Measurements from ENCODE around the gene FSTL1. TPM values are rescaled to one million over a fixed set of nuclear protein-coding genes. Genes with fewer than 3 reads are reported as not detected.

The FSTL1 gene
- total RNA-seq, 1 experiment from 2014 or later = 20.7 TPM

DNA sequence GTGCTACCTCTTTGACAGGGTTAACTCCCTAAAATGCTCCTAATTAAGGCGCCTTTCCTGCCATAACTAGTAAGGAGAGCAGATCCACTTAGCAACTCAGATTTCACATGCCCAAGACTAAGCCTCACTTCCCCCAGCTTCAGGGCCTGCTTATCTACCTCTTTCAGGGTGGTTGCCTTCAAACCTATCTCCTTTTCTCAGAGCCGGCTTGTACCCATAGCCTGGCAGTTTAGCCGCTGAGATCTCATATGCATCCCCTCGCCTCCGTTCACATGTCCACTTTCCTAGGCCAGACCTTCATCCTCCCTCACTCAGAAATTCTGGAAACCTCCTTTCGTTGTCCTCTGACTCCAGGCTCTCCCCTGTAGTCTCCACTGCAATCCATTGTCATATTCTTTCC is 1.0 kb upstream of the FSTL1 start:
- ChIA-PET CTCF (no interaction called here), RAD21 (ENCODE audit: low non-redundant PET in 1 of 2, low total read pairs in 2 of 2, uncharacterized antibody in 2 of 2, unreplicated experiment in 2 of 2) (no interaction called here), POLR2A (no interaction called here)
- DNase-seq (ENCODE audit: low read depth, low spot score) (no peak), ATAC-seq (no peak)
- Histone ChIP-seq H4K20me1 (ENCODE audit: insufficient read depth) (no peaks in the 10 kb centered on the region), H3K9me3 (ENCODE audit: control insufficient read depth in 1 of 2, insufficient read depth in 1 of 2, low read depth in 1 of 2, low read length in 2 of 2) (no peaks in the 10 kb centered on the region), H3K36me3 (ENCODE audit: control insufficient read depth in 1 of 2, insufficient read depth in 2 of 2, low read length in 2 of 2) (no peaks in the 10 kb centered on the region), H3K27me3 (ENCODE audit: insufficient read depth, low read length) (no peaks in the 10 kb centered on the region), H2AFZ (ENCODE audit: low read depth, low read length, poor library complexity, severe bottlenecking) (no peak overlapping the region), H3K27ac (ENCODE audit: low read depth, low read length) (no peak overlapping the region), H3K79me2 (ENCODE audit: insufficient read depth, low read length) (no peaks in the 10 kb centered on the region), H3K4me1 (ENCODE audit: control insufficient read depth in 1 of 2, insufficient read depth in 2 of 2, low read length in 2 of 2) (peaks cover 0 to 16% of the 10 kb centered on the region in 2 experiments; a peak in 2 of 4 replicates), H3K4me2 (ENCODE audit: low read length) (no peak overlapping the region), H3K9me2 (ENCODE audit: insufficient read depth) (no peaks in the 10 kb centered on the region), H3K4me3 (replicated peaks in 1 of 2; ENCODE audit: low read depth in 1 of 2, low read length in 2 of 2) (no peak overlapping the region), H3K9ac (ENCODE audit: low read length) (no peak overlapping the region)
- TF ChIP-seq ZFX (IDR thresholded peaks at IDR 0.05) (no peak), POLR2A (IDR thresholded peaks at IDR 0.05; ENCODE audit: borderline replicate concordance, extremely low read depth, insufficient read depth, insufficient read length) (no peak), ELF1 (IDR thresholded peaks at IDR 0.05; ENCODE audit: borderline replicate concordance, low read depth) (no peak)
- intact Hi-C loops (cut with micrococcal nuclease) = no loop called here
- BruUV-seq (replicated peaks) = no TSS peak

DNA sequence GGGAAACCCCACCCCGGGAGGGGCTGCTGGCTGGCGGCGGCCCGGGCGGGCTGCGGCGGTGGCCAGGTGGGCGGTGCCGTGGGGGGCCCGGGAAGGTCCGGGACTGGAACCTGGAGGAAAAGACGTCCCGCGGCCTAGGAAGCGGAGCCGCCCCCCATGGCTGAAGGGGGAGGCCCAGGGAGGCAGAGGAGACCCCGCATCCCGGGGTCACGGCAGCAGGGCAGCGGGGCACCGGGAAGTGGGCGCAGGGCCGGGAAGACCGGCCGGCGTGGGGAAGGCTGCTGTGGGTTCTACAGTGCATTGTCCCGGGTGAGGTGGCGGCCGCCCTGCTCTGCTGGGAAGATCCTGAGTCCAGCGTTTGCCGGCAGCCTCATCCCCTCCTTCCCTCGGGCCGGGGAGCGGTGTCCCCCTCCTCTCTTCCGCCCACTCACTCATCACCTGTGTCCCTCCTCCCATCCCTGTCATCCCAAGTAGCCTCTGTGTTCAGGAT is 525 bp upstream of the FSTL1 start:
- no TSS peak for BruUV-seq (replicated peaks)
- POLR2A ChIA-PET = interaction anchor here (0.7 kb wide), 1 partner anchor 33 kb away, joined by 3 read pairs; no protein-coding TSS in a partner anchor
- Histone ChIP-seq H3K9me2 (ENCODE audit: insufficient read depth) (no peaks in the 10 kb centered on the region), H3K4me3 (replicated peaks in 1 of 2; ENCODE audit: low read depth in 1 of 2, low read length in 2 of 2) (peak overlapping the region; percentile 58 to 66), H3K27me3 (ENCODE audit: insufficient read depth, low read length) (no peaks in the 10 kb centered on the region), H4K20me1 (ENCODE audit: insufficient read depth) (no peaks in the 10 kb centered on the region), H3K27ac (ENCODE audit: low read depth, low read length) (no peak overlapping the region; the same call in 1 of the 2 replicates), H2AFZ (ENCODE audit: low read depth, low read length, poor library complexity, severe bottlenecking) (no peak overlapping the region), H3K79me2 (ENCODE audit: insufficient read depth, low read length) (no peaks in the 10 kb centered on the region), H3K36me3 (ENCODE audit: control insufficient read depth in 1 of 2, insufficient read depth in 2 of 2, low read length in 2 of 2) (no peaks in the 10 kb centered on the region), H3K9me3 (ENCODE audit: control insufficient read depth in 1 of 2, insufficient read depth in 1 of 2, low read depth in 1 of 2, low read length in 2 of 2) (no peaks in the 10 kb centered on the region), H3K4me2 (ENCODE audit: low read length) (peak overlapping the region; percentile 76), H3K9ac (ENCODE audit: low read length) (peak overlapping the region; percentile 67), H3K4me1 (ENCODE audit: control insufficient read depth in 1 of 2, insufficient read depth in 2 of 2, low read length in 2 of 2) (peaks cover 0 to 16% of the 10 kb centered on the region in 2 experiments; a peak in 2 of 4 replicates)
- intact Hi-C loops (cut with micrococcal nuclease) = no loop called here
- RAD21 ChIA-PET (ENCODE audit: low non-redundant PET in 1 of 2, low total read pairs in 2 of 2, uncharacterized antibody in 2 of 2, unreplicated experiment in 2 of 2) = no interaction called here
- DNase-seq (ENCODE audit: low read depth, low spot score) = no peak
- CTCF ChIA-PET = no interaction called here
- no peak for ATAC-seq
- TF ChIP-seq YY1 (IDR thresholded peaks at IDR 0.05; ENCODE audit: extremely low read depth, insufficient replicate concordance, low read depth, low read length) = no peak
- TF ChIP-seq ZFX (IDR thresholded peaks at IDR 0.05) = no peak
- no peak for TF ChIP-seq EZH2 (IDR thresholded peaks at IDR 0.05)
- TF ChIP-seq JUND (IDR thresholded peaks at IDR 0.05) = no peak
- no peak for TF ChIP-seq EZH2phosphoT487 (IDR thresholded peaks at IDR 0.05; ENCODE audit: borderline replicate concordance)
- TF ChIP-seq CEBPB (IDR thresholded peaks at IDR 0.05; ENCODE audit: low read depth) = no peak
- TF ChIP-seq FOSL1 (IDR thresholded peaks at IDR 0.05; ENCODE audit: low read depth) = no peak
- TF ChIP-seq TCF7L2 (IDR thresholded peaks at IDR 0.05; ENCODE audit: borderline replicate concordance, extremely low read depth, insufficient read depth, insufficient read length) = no peak

Data from HCT116 (cell line).